ENCODE measurements around the gene MYBPC2.
"Not testable (repeated sequence)": the region's sequence is repeated elsewhere in the genome, so short reads cannot be mapped to it uniquely, and the experiment has no call there.

Gene MYBPC2

DNA sequence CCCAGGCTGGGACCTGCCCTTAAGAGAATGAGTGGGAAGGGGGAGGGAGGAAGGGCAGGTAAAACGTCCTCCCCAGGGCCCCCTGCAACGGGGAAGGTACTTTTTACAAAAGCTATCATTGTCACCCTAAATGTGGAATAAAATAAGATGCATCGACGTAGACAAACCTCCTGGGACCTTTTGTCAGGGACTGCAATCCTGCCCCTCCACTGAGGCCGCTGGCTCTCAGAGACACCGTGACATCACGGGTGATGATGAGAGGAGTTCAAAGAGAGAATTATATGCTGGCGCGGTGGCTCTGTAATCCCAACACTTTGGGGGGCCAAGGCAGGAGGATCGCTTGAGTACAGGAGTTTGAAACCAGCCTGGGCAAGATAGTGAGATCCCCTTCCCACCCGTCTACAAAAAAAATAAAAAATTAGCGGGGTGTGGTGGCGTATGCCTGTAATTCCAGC, 1.8 kb upstream of the MYBPC2 start:
- DNase-seq: no peak

DNA sequence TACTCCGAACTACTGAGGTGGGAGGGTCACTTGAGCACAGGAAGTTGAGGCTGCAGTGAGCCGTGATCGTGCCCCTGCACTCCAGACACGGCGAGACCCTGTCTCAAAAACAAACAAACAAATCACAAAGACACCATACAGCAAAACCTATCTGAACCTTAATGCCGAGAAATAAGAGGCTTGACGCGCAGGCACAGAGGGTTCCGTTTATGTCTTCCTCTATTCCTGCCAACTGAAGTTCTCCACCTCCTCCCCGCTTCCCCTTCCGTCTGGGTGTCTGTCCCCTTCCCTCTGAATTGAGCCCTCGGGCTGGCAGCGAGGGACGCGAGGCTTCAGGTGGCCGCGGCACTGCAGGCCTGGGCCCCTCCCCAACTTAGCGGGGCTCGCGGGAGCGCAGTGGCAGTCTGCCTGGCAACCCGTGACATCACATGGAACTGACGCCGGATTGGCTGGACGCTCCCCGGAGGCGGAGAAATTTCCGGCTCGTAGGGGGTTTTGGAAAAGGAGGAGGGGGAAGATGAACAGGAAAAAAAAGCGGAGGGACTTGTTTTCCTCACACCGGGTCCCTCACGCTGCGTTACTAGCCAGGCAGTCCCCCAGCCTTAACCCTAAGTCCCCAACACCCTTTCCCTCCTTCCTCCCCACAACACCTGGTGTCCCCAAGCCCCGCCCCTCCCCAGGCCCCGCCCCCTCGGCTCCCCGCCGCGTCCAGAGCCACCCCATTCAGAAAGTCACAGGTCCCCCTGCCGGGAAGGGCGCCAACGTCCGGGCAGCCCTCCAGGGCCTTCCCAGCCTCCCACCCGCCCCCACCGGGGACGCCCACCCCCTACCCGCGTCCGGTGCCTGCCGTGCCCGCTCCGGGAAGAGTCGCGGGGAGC, 1.1 kb upstream of the MYBPC2 start:
- DNase-seq: peak; percentile 82

DNA sequence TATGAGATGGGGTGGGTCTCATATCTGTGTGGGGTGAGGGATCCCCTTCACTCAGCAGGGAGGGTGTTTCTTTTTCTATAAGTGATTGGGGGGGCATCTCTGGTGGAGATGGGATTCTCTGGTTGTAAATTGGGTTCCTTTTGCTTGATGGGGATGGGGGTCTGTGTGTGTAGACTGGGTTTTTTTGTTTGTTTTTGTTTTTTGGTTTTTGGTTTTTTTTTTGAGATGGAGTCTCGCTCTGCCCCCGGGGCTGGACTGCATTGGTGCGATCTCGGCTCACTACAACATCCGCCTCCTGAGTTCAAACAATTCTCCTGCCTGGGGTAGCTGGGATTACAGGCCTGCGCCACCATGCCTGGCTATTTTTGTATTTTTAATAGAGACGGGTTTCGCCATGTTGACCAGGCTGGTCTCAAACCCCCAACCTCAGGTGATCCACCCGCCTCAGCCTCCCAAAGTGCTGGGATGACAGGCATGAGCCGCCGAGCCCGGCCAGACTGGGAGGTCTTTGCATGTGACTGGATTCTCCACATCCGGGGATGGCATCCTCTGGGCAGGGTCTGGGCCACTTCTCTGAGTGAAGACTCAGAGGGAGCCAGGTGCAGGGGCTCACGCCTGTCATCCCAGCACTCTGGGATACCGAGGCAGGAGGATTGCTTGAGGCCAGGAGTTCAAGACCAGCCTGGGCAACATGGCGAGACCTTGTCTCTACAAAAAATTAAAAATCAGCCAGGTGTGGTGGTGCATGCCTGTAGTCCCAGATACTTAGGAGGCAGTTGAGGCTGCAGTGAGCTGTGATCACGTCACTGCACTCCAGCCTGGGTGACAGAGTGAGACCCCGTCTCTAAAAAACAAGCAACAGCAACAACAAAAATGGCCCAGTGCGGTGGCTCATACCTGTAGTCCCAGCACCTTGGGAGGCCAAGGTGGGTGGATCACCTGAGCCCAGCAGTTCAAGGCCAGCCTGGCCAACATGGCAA, 799 bp downstream of the MYBPC2 start:
- no peak for DNase-seq

DNA sequence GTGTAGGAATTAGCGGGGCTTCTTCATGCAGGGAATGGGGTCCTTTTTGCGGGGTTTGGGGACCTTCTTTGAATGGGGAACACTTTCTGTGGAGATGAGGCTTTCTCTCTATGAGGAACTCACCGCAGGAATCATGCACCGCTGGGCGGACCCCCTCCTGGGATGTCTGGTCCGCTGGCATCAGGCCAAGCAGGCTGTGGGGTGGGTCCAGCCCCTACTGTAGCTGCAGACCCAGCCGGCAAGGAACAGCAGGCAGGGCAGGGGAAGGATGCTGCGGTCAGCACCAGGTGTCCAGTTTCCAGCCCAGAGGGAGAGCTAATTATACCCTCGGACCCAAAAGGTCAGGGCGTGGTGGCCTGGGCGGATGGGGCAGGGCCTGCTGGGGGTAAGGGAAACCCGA, 1.8 kb downstream of the MYBPC2 start:
- no peak for DNase-seq

DNA sequence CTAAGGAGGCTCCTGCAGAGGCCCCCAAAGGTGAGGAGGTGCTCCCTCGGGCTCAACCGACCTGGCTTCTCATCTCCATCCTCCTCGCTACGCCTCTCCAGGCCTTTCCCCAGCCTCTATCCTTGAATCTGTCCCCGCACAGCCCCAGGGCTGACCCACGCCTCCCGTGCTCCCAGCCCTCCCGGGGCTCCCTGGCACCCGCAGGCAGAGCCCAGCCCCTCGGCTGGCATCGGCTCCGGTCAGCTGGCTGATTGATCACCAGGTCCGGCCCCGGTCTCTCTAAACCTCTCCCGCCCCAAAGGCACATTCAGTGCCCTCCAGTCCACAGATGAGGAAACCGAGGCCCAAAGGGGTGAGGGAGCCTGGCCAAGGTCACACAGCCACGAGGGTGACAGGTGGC, 2.5 kb downstream of the MYBPC2 start:
- DNase-seq: no peak

DNA sequence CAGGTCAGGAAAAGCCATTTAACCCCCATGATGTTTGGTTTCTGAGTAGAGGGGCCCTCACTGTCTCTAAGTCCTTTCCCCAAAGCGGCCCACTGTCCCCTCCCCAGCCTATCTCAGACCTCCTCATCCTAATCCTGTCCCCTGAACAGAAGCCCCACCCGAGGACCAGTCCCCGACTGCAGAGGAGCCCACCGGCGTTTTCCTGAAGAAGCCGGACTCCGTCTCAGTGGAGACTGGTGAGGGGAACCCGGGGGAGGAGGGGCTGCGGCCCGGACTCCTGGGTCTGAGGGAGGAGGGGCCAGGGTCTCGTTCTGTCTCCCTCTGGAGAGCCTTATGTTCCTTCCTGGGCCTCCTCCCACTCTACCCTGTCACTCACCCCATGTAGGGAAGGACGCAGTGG, 2.9 kb downstream of the MYBPC2 start:
- DNase-seq: no peak

DNA sequence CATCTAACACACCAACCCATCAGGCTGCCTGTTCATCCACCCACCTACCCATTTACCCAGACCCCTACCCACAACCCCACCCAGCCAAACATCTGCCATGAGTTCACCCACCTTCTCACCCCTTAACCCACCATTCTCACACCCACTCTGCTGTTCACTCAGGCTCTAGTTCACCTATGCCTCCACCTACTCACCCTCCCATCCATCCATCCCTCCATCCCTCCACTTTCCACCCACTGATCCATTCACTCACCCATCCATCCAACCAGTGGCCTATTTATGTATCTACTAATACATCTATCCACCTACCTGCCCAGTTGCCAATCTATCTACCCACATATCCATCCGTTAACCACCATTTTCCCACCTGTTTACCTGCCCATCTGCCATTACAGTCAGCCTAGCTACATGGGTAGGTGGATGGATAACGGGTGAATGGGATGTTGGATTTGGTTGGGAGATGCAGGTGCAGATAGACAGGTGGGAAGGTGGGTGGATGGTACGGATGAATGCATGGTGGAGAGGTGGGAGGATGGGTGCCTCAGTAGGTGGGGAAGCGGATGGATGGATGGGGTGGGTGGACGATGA, 5.3 kb downstream of the MYBPC2 start:
- no peak for DNase-seq

DNA sequence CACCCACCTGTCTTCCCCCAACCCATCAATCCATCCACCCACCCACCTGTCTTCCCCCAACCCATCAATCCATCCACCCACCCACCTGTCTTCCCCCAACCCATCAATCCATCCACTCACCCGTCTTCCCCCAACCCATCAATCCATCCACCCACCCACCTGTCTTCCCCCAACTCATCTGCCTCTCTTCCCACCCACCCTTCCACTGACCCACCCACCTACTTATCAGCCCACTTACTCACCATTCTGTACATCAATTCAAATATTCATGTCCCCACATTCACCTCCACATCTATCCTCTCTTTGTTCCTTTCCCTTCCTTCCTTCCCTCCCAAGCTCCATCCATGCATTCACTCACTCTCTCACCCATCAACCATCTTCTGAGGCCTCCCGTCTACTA, 6.4 kb downstream of the MYBPC2 start:
- not testable (repeated sequence) for DNase-seq

DNA sequence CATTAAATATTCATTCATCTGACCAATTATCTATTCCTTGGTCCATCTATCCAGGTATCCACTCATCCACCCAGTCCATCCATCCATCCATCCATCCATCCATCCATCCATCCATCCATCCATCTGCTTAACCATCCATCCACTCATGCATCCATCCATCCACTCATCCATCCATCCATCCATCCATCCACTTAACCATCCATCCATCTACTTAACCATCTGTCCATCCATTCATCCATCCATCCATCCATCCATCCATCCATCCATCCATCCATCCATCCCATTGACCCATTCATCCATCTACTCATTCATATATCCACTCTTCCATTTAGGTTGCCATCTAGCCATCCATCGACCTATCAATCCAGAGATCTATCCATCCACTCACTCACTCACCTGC, 11.4 kb downstream of the MYBPC2 start:
- DNase-seq: no peak

DNA sequence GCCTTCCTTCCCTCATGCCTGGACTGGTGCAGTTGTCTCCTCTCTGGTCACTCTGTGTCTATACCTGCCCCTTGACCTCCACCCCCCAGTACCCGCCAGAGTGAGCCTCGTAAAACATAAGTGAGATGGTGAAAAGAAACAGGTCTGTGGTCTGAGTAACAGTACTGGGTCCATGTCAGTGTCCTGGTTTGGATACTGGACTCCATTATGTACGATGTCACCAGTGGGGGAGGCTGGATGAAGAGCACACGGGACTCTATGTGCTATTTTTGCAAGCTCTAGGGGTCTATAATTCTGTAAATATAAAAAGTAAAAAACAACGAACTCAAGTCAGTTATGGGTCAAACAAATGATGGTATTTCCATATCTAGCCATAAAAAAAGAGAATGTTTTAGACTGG, 14.4 kb downstream of the MYBPC2 start:
- DNase-seq: no peak

DNA sequence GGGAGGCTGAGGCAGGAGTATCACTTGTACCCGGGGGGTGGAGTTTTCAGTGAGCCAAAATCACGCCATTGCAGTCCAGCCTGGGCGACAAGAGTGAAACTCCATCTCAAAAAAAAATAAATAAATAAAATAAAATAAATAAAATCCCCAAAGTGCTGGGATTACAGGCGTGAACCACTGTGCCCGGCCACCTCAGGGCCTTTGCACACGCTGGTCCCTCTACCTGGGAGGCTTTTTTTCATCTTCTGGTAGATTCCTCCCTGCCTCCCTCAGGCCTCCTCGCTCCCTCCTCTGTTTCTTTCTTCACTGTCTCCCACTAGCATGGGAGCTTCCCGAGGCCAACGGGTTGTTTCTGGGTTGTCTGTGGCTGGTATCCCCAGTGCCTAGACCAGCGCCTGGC, 15.1 kb downstream of the MYBPC2 start:
- DNase-seq: no peak

DNA sequence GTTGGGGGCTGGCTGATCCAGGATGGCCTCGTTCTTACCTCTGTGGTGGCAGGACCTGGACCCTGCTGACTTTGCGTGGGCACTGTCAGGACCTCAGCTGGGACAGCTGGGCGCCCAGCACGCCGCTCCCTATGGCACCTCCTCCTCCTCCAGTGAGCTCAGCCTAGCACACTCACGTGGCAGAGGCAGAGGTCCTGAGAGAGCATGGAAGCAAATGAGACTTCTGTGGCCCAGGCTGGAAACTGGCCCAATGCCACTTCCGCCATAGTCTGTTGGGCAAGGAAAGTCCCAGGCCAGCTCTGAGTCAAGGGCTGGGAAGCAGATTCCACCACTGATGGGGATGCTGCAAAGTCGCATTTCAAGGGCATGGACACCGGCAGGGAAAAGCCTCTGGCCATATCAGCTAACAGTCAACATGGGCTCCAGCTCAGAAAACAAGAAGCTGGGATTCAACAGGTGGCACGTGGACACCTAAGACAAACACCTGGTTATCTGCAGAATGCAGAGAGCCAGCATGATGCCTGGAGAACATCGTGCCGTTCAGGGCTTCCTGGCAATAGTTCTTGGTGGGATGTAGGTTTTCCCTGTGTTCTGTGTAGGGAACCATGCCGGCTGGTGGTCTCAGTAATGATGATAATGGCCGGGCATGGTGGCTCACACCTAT, 16.7 kb downstream of the MYBPC2 start:
- DNase-seq: no peak

DNA sequence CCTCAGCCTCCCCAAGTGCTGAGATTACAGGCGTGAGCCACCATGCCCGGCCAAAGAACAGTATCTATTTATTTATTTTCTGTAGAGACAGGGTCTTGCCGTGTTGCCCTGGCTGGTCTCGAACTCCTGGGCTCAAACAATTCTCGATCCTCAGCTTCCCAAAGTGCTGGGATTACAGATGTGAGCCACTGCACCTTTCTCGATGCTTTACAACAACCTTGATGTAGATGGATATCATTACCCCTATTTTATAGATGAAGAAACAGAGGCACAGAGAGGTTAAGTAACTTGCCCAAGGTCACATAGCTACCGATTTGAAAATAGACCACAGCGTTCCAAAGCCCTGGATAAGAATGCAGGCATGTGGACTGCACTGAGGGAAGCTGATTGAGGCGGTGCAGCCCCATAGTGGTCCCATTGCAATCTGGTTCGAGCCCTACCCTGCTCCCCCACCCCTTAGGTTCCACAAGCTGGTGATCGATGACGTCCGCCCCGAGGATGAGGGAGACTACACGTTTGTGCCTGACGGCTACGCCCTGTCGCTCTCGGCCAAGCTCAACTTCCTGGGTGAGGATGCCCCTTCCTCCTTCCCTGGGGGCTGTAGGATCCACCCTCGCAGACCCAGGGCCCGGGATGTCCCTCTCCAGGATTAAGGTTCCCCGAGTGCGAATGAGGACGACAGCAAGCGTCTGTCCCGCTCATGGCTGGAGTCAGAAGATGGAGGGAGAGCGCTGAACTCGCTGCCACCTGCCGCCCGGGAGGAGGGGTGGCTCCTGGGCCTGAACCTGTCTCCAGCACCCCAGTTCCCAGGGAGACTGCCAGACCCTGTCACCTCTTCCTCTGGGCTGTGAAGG, 17.9 kb downstream of the MYBPC2 start:
- DNase-seq: no peak

DNA sequence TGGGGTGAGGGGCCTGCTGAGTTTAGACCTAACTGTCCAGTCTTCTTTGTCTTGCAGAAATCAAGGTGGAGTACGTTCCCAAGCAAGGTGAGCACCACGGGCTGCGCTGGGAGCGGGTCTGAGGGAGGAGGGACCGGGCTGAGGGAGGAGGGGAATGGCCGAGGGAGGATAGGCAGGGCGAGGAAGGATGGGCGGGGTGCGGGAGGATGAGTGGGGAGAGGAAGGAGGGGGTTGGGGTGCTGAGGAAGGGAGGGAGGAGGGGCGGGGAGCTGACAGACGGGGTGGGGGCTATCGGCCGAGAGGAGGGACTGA, 18.5 kb downstream of the MYBPC2 start:
- no peak for DNase-seq

DNA sequence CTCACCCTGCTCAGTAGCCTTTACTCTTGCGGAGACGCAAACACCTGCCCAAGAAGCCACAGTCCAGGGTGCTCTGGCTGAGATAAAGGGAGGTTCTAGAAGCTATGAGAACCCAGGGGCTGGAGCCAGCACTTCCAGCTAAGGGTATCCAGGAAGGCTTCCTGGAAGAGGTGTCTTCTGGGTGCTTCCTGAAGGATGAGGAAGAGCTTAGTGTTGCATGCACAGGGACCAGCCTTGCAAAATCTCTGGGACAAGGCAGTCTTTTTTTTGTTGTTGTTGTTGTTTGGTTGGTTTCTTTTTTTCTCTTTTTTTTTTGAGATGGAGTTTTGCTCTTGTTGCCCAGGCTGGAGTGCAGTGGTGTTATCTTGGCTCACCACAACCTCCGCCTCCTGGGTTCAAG, 20.6 kb downstream of the MYBPC2 start:
- no peak for DNase-seq

DNA sequence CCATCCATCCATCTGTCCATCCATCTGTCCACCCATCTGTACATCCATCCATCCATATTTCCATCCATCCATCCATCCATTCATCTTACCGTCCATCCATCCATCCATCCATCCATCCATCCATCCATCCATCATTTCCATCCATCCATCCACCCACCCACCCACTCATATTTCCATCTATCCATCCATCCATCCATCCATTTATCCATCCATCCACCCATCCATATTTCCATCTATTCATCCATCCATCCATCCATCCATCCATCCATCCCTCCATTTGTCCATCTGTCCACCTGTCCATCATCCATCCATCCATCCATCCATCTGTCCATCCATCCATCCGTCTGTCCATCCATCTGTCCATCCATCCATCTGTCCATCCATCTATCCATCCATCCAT, 23.3 kb downstream of the MYBPC2 start:
- DNase-seq: no peak

DNA sequence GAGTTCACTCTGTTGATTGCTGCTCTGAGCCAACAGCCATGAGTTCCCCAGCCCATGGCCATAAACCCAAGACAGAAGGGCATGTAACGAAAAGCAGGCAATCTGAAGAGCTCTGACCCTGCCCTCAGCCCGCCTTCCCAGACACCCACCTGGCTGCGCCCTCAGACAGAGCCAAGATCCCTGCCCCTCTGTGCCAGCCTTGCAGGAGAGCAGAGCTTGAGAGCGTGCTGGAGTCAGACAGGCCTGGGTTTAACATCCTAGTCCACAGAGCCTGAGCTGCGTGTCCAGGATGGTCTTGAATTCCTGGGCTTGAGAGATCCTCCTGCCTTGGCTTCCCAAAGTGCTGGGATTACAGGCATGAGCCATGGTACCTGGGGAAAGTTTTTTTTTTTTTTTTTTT, 24.6 kb downstream of the MYBPC2 start:
- no peak for DNase-seq

DNA sequence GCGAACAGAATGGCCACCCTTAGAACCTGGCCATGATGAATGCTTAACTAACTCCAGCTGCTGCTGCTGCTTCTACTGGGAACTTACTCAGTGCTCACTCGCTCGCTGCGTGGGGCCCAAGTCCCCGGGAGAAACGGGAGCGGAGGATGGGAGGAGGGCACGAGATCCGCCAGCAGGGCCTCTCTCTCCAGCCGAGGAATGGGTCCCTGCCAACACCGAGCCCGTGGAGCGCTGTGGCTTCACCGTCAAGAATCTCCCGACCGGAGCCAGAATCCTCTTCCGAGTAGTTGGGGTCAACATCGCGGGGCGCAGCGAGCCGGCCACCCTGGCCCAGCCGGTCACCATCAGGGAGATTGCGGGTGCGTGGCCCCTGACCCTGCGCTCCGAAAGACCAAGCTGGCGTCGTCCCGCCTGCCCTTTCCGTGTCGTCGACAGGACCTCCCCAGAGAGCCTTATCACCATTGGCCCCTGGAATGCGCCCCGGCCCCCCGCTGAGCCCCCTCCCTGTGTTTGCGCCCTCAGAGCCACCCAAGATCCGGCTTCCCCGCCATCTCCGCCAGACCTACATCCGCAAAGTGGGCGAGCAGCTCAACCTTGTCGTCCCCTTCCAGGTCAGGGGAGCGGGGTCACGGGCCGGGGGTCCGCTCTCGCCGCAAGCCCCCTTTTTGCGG, 25.8 kb downstream of the MYBPC2 start:
- DNase-seq: no peak

DNA sequence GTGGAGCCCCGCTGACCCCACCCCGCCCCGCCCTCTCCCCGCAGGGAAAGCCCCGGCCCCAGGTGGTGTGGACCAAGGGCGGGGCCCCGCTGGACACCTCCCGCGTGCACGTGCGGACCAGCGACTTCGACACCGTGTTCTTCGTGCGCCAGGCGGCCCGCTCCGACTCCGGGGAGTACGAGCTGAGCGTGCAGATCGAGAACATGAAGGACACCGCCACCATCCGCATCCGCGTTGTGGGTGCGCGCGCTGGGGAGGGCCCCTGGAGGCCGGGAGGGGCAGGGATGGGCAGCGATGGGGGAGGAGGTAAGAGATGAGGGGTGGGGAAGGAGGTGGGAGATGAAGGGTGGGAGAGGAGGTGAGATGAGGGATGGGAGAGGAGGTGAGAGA, 26.4 kb downstream of the MYBPC2 start:
- no peak for DNase-seq

DNA sequence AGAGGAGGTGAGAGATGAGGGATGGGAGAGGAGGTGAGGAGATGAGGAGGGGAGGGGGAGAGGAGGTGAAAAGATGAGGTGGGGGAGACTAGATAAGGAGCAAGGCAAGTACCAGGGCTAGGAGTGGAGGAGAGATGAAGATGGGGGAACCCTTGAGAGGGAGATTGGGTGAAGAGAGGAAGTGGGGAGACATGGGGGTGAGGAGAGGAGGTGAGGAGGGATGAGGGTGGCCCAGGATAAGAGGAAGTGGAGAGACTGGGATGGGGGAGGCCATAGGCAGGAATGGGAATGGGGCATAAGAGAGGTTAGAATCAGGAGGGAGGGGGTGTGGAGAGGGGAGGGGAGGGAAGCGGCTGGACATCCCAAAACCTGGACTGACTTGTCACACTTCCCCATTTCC, 26.9 kb downstream of the MYBPC2 start:
- DNase-seq: no peak

DNA sequence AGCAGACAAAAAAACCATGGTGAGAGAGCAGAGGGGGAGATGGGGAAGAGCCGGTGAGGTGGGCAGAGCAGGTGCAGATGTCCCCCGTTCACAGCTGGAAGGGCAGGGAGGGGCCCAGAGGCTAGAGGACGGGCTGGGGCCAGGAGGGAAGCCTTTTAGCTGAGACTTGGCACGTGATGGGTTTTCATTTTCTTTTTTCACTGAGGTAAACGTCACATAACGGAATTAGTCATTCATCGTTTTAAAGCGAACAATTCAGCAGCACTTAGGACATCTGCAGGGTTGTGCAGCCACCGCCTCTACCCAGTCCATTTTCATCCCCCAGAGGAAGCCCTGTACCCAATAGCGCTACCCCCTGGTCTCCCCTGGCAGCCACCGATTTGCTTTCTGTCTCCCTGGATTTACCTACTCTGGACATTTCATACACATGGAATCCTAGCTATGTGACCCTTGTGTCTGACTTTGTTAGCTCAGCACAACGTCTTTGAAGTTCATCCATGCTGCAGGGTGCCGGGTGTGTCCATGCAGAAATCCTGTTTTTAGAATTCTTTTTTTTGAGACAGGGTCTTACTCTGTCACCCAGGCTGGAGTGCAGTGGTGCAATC, 27.6 kb downstream of the MYBPC2 start:
- no peak for DNase-seq
